ENCODE measurements around the gene ZNF423.

- TF ChIP-seq TAF1 (IDR thresholded peaks at IDR 0.05; ENCODE audit: borderline replicate concordance, low read depth, low read length): no peak
- no peak for TF ChIP-seq RAD21 (IDR thresholded peaks at IDR 0.05; ENCODE audit: low read length)
- TF ChIP-seq CTCF (IDR thresholded peaks at IDR 0.05): no peak
- no peak for TF ChIP-seq ZBTB33 (IDR thresholded peaks at IDR 0.05; ENCODE audit: borderline replicate concordance, low read depth)
- no peak for TF ChIP-seq JUND (IDR thresholded peaks at IDR 0.05)
- TF ChIP-seq REST (IDR thresholded peaks at IDR 0.05; ENCODE audit: low read depth, low read length): no peak
Measured at GRCh38 chr16:49698931-49699840, 156.7 kb downstream of the ZNF423 start.
